BLaER1 treated with 17β-estradiol and CSF1 and Interleukin-3, amounts not matched to agents 10 nM and 100 nM (cell line): ENCODE results near the gene ATXN7L3.
"Not testable (repeated sequence)": the region's sequence is repeated elsewhere in the genome, so short reads cannot be mapped to it uniquely, and the experiment has no call there.

Experiments
- H3K27ac ChIP-seq, 11 experiments: shearing (Covaris generic); formaldehyde crosslinking; 2 replicates each; pipeline ENCODE4 v1.8.1; 2022
- H3K27me3 ChIP-seq, 11 experiments: shearing (Covaris generic); formaldehyde crosslinking; 2 replicates each; pipeline ENCODE4 v1.8.1; 2022
- H3K36me3 ChIP-seq, 11 experiments: shearing (Covaris generic); formaldehyde crosslinking; 2 replicates each; pipeline ENCODE4 v1.8.1; 2022
- H3K4me1 ChIP-seq, 10 experiments: shearing (Covaris generic); formaldehyde crosslinking; 2 replicates each; pipeline ENCODE4 v1.8.1; 2022
- H3K4me2 ChIP-seq, 11 experiments: shearing (Covaris generic); formaldehyde crosslinking; 2 replicates each; pipeline ENCODE4 v1.8.1; 2022
- H3K4me3 ChIP-seq, 10 experiments: shearing (Covaris generic); formaldehyde crosslinking; 2 replicates each; pipeline ENCODE4 v1.8.1; 2022
- H3K9ac ChIP-seq, 11 experiments: shearing (Covaris generic); formaldehyde crosslinking; 2 replicates each; pipeline ENCODE4 v1.8.1; 2022
- H3K9me3 ChIP-seq, 11 experiments: shearing (Covaris generic); formaldehyde crosslinking; replicated peaks in 1 of 11; 2 replicates each; pipeline ENCODE4 v1.8.1; 2022
- H4K20me1 ChIP-seq, 11 experiments: shearing (Covaris generic); formaldehyde crosslinking; 2 replicates each; pipeline ENCODE4 v1.8.1; 2022
- Cebpa-rat ChIP-seq, 11 experiments: shearing (Covaris generic); IDR thresholded peaks; 2 replicates each; pipeline ENCODE4 v1.8.1; 2022

Gene ATXN7L3

GRCh38 chr17:44164476-44164875 is 35.2 kb downstream of the ATXN7L3 start:
- no peak for TF ChIP-seq Cebpa-rat (IDR thresholded peaks at IDR 0.05)
- Histone ChIP-seq H3K9ac (no peak overlapping the region), H3K27me3 (no peaks in the 10 kb centered on the region), H3K4me1 (peaks cover 15 to 46% (median 31%) of the 10 kb centered on the region in 10 experiments), H3K27ac (no peak overlapping the region), H3K4me3 (no peak overlapping the region), H3K9me3 (no peaks in the 10 kb centered on the region), H4K20me1 (0 out of 22 replicates have a peak, but pooled peaks cover 0 to 11% (median 0%) of the 10 kb centered on the region in 11 experiments), H3K36me3 (peaks cover 0 to 44% (median 15%) of the 10 kb centered on the region in 11 experiments; a peak in 16 of 22 replicates), H3K4me2 (no peak overlapping the region)

DNA sequence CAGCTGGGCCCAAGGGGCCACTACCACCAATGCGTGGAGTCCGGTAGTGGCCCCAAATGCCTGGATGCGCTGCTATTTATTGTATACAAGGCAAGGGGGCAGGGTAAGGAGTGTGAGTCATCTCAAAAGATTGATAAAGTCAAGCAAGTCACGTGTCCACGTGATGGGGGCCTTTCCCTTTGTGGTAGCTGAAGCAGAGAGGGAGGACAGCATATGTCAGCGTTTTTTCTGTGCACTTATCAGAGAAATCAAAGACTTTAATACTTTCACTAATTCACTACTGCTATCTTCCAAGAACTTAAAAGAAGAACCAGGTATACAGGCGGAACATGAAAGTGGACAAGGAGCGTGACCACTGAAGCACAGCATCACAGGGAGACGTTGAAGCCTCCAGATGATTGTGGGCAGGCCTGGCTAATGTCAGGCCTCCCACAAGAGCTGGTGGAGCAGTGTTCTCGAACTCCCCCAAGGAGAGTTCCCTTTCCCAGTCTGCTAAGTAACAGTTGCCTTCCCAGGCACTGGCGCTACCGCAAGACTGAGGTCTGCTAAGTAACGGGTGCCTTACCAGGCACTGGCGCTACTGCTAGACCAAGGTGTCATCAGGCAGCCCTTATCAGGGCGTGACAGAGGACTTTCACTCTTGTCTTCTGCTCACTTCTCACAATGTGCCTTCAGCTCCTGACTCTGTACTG is 40.0 kb downstream of the ATXN7L3 start:
- H3K9me3 ChIP-seq: no peaks in the 10 kb centered on the region
- peak overlapping the region in 9 of 11 experiments; percentile 1 to 42 (median 27); a peak in 9 of 22 replicates for H3K9ac ChIP-seq
- H3K36me3 ChIP-seq: peaks cover 0 to 82% (median 51%) of the 10 kb centered on the region in 11 experiments; a peak in 19 of 22 replicates
- H3K4me2 ChIP-seq: peak overlapping the region; percentile 43 to 85 (median 61)
- TF ChIP-seq Cebpa-rat (IDR thresholded peaks at IDR 0.05): no peak
- peaks cover 0 to 2% (median 0%) of the 10 kb centered on the region in 11 experiments; a peak in 1 of 22 replicates for H4K20me1 ChIP-seq
- peak overlapping the region in 10 of 11 experiments; percentile 32 to 66 (median 52); a peak in 21 of 22 replicates for H3K27ac ChIP-seq
- H3K4me1 ChIP-seq: peaks cover 30 to 50% (median 37%) of the 10 kb centered on the region in 10 experiments
- no peak overlapping the region for H3K4me3 ChIP-seq
- no peaks in the 10 kb centered on the region for H3K27me3 ChIP-seq

- Histone ChIP-seq H3K27me3 (no peaks in the 10 kb centered on the region), H3K27ac (no peak overlapping the region), H3K4me3 (no peak overlapping the region), H3K4me2 (no peak overlapping the region), H4K20me1 (peaks cover 0 to 8% (median 0%) of the 10 kb centered on the region in 11 experiments; a peak in 4 of 22 replicates), H3K9ac (no peak overlapping the region), H3K36me3 (peaks cover 0 to 86% (median 72%) of the 10 kb centered on the region in 11 experiments; a peak in 19 of 22 replicates), H3K9me3 (no peaks in the 10 kb centered on the region), H3K4me1 (peaks cover 31 to 43% (median 37%) of the 10 kb centered on the region in 10 experiments)
- TF ChIP-seq Cebpa-rat (IDR thresholded peaks at IDR 0.05): no peak
Observed at GRCh38 chr17:44155488-44155887, 44.2 kb downstream of the ATXN7L3 start.

GRCh38 chr17:44152875-44153274 is 46.8 kb downstream of the ATXN7L3 start:
- Histone ChIP-seq H3K36me3 (peaks cover 0 to 99% (median 91%) of the 10 kb centered on the region in 11 experiments; a peak in 19 of 22 replicates), H3K27ac (peak overlapping the region in 1 of 11 experiments; percentile 36; a peak in 2 of 22 replicates)
- TF ChIP-seq Cebpa-rat (IDR thresholded peaks at IDR 0.05): no peak

GRCh38 chr17:44149750-44150329 is 49.8 kb downstream of the ATXN7L3 start:
- Histone ChIP-seq H4K20me1 (peaks cover 0 to 29% (median 8%) of the 10 kb centered on the region in 11 experiments; a peak in 10 of 22 replicates), H3K4me2 (peak overlapping the region in 8 of 11 experiments; percentile 22 to 67 (median 44); a peak in 15 of 22 replicates), H3K4me1 (peaks cover 13 to 44% (median 31%) of the 10 kb centered on the region in 10 experiments; a peak in 19 of 20 replicates), H3K36me3 (peaks cover 0 to 99% (median 90%) of the 10 kb centered on the region in 11 experiments; a peak in 19 of 22 replicates), H3K4me3 (no peak overlapping the region), H3K27ac (peak overlapping the region in 4 of 11 experiments; percentile 0 to 32 (median 9); a peak in 2 of 22 replicates), H3K9ac (peak overlapping the region in 5 of 11 experiments; percentile 15 to 42 (median 25); a peak in 3 of 22 replicates), H3K9me3 (no peaks in the 10 kb centered on the region), H3K27me3 (no peaks in the 10 kb centered on the region)
- no peak for TF ChIP-seq Cebpa-rat (IDR thresholded peaks at IDR 0.05)

More at GRCh38 chr17:44152875-44153274, 46.8 kb downstream of the ATXN7L3 start:
- Histone ChIP-seq H3K27me3 (no peaks in the 10 kb centered on the region), H3K9me3 (no peaks in the 10 kb centered on the region), H3K9ac (no peak overlapping the region), H4K20me1 (peaks cover 0 to 29% (median 8%) of the 10 kb centered on the region in 11 experiments; a peak in 10 of 22 replicates), H3K4me1 (peaks cover 18 to 39% (median 32%) of the 10 kb centered on the region in 10 experiments), H3K4me2 (no peak overlapping the region), H3K4me3 (no peak overlapping the region)

DNA sequence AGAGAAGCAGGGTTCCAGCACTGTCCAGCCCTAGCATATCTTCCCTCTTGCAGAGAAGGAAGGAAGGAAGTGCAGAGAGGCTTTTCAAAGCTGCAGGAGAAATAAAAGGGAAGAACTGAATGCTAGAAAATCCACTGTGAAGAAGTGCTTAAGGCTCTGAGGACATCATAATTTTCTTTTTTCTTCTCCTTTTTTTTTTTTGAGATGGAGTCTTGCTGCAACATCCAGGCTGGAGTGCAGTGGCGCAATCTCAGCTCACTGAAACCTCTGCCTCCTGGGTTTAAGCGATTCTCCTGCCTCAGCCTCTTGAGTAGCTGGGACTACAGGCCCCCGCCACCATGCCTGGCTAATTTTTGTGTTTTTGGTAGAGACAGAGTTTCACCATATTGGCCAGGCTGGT is 50.6 kb downstream of the ATXN7L3 start:
- H3K36me3 ChIP-seq: peaks cover 0 to 95% (median 84%) of the 10 kb centered on the region in 11 experiments; a peak in 19 of 22 replicates
- peak overlapping the region; percentile 20 to 67 (median 42); a peak in 18 of 22 replicates for H3K4me2 ChIP-seq
- peaks cover 13 to 44% (median 31%) of the 10 kb centered on the region in 10 experiments; a peak in 19 of 20 replicates for H3K4me1 ChIP-seq
- not testable (repeated sequence) for H3K27me3 ChIP-seq, H3K4me3 ChIP-seq, H3K9me3 ChIP-seq
- H4K20me1 ChIP-seq: peaks cover 0 to 29% (median 8%) of the 10 kb centered on the region in 11 experiments; a peak in 10 of 22 replicates
- TF ChIP-seq Cebpa-rat (IDR thresholded peaks at IDR 0.05): peak in 2 of 11 experiments; percentile 22 to 25; a peak in 1 of 22 replicates
- peak overlapping the region in 8 of 11 experiments; percentile 0 to 32 (median 10); a peak in 6 of 22 replicates for H3K27ac ChIP-seq
- peak overlapping the region in 7 of 11 experiments; percentile 15 to 42 (median 26); a peak in 7 of 22 replicates for H3K9ac ChIP-seq

DNA sequence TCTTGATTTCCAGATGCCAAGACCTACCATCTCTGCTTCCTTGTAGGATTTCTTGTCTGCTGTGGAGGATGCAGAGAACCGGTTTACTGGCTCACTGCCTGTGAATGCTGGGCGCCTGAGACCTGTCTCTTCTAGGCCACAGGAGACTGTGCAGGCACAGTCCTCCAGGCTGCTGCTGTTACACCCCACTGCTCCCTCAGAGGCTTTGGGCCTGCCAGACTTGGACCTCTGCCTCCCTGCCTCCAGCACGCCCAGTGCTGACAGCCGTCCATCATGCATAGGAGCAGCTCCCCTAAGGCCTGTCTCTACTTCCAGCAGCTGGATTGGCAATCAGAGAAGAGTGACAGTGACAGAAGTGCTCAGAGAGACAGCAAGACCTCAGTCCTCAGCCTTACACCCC is 51.9 kb downstream of the ATXN7L3 start:
- Histone ChIP-seq H3K27ac (peak overlapping the region in 1 of 11 experiments; percentile 22; a peak in 3 of 22 replicates), H3K27me3 (no peaks in the 10 kb centered on the region), H3K4me3 (no peak overlapping the region), H4K20me1 (peaks cover 0 to 29% (median 8%) of the 10 kb centered on the region in 11 experiments; a peak in 10 of 22 replicates), H3K4me1 (peaks cover 22 to 48% (median 42%) of the 10 kb centered on the region in 10 experiments), H3K9me3 (no peaks in the 10 kb centered on the region), H3K9ac (no peak overlapping the region), H3K4me2 (no peak overlapping the region), H3K36me3 (peaks cover 0 to 84% (median 74%) of the 10 kb centered on the region in 11 experiments; a peak in 19 of 22 replicates)
- no peak for TF ChIP-seq Cebpa-rat (IDR thresholded peaks at IDR 0.05)
